Measurements from ENCODE around the gene CARD19.

CARD19 gene

GRCh38 chr9:93081081-93081529, 14.9 kb upstream of the CARD19 start:
- TF ChIP-seq CTCF (IDR thresholded peaks at IDR 0.05) = no peak

GRCh38 chr9:93081931-93082330, 14.1 kb upstream of the CARD19 start:
- no peak for TF ChIP-seq CTCF (IDR thresholded peaks at IDR 0.05)

- no peak for TF ChIP-seq CTCF (IDR thresholded peaks at IDR 0.05)
Observed at GRCh38 chr9:93082841-93083411, 13.1 kb upstream of the CARD19 start.

GRCh38 chr9:93083592-93084470, 12.2 kb upstream of the CARD19 start:
- TF ChIP-seq CTCF (IDR thresholded peaks at IDR 0.05) = no peak

DNA sequence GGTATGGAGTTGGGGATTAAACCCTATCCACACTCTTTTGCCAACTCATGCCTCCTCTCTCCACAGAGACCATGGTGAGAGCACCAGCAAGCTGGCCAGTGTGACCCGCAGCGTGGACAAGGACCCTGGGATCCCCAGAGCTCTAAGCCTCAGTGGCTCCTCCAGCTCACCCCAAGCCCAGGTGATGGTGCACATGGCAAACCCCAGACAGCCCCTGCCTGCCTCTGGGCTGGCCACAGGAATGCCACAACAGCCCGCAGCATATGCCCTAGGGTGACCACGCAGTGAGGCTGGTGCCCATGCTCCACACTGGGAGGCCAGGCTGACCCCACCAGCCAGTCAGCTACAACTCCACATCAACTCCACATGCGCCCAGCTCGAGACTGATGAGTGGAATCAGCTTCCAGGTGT, 11.5 kb upstream of the CARD19 start:
- TF ChIP-seq CTCF (IDR thresholded peaks at IDR 0.05) = no peak

DNA sequence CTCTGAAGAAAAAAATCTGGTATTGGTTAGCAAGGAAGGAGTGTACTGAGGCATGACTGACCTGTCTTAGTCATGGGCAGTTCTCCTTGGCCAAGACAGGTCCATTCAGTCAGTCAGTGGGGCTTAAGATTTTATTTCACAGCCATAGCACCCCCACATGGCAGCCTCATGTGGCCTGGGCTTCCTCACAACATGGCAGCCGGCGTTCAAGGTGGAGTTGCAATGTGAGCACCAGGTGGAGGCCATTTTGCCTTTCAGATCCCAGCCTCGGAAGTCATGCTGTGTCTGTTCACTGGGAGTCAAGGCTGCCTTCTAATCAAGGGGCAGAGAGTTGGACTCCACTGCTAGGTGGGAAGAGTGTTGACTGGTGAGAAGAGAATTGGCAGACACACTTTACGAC, 10.3 kb upstream of the CARD19 start:
- TF ChIP-seq CTCF (IDR thresholded peaks at IDR 0.05) = no peak

- no peak for TF ChIP-seq CTCF (IDR thresholded peaks at IDR 0.05)
Observed at GRCh38 chr9:93086447-93087224, 9.4 kb upstream of the CARD19 start.
